ENCODE measurements around the gene MRGPRG.
"Not testable (repeated sequence)": the region's sequence is repeated elsewhere in the genome, so short reads cannot be mapped to it uniquely, and the experiment has no call there.

- TF ChIP-seq CTCF, POLR2A (IDR thresholded peaks at IDR 0.05): not testable (repeated sequence)
Measured at GRCh38 chr11:3262548-3262947, 43.9 kb upstream of the MRGPRG start.

Data from heart left ventricle (tissue), 13 donors.